HepG2 (cell line): Measurements from ENCODE around the gene PSEN2. TPM values are rescaled to one million over a fixed set of nuclear protein-coding genes. Genes with fewer than 3 reads are reported as not detected.
A peak's percentile ranks its signal among the peaks of the same experiment; 100 is the strongest.

Source experiments
- ATAD3A ChIP-seq: sonication (generic); formaldehyde crosslinking; IDR thresholded peaks from 2 replicates; pipeline ENCODE4 v1.4.0; 2020; ENCODE audit warnings: missing genetic modification reagents
- ATF7 ChIP-seq, 2 experiments: fragments of 450-650 bp in 1 of 2; sonication (generic) in 1 of 2; formaldehyde crosslinking in 1 of 2; IDR thresholded peaks; 2 replicates each; pipeline versions ENCODE4 v1.4.0 to v1.6.1; 2016 to 2020; ENCODE audit warnings: antibody characterized with exemption in 1 of 2, mild to moderate bottlenecking in 1 of 2, missing genetic modification reagents in 1 of 2
- GATAD2A ChIP-seq: IDR thresholded peaks from 2 replicates; pipeline ENCODE4 v1.6.1; 2016
- GTF2F1 ChIP-seq: fragments of 150-350 bp; IDR thresholded peaks from 2 replicates; pipeline ENCODE4 v1.6.1; 2014; ENCODE audit warnings: low read length
- HOXA9 ChIP-seq: sonication (generic); formaldehyde crosslinking; IDR thresholded peaks from 2 replicates; pipeline ENCODE4 v1.8.1; 2022; ENCODE audit warnings: missing genetic modification reagents, mild to moderate bottlenecking, moderate library complexity, borderline replicate concordance
- KAT2B ChIP-seq: fragments of 150-350 bp; IDR thresholded peaks from 2 replicates; pipeline ENCODE4 v1.6.1; 2014; ENCODE audit warnings: low read depth, low read length, borderline replicate concordance
- KLF16 ChIP-seq, 2 experiments: sonication (generic) in 1 of 2; formaldehyde crosslinking in 1 of 2; IDR thresholded peaks; 2 replicates each; pipeline versions ENCODE4 v1.6.1 to v1.8.0; 2016 to 2023; ENCODE audit warnings: missing genetic modification reagents in 2 of 2, missing compliant biosample characterization in 1 of 2
- MXD4 ChIP-seq: IDR thresholded peaks from 2 replicates; pipeline ENCODE4 v1.6.1; 2016; ENCODE audit warnings: mild to moderate bottlenecking, missing biosample characterization, missing genetic modification reagents
- NR1H2 ChIP-seq: sonication (generic); formaldehyde crosslinking; IDR thresholded peaks from 2 replicates; pipeline ENCODE4 v1.8.1; 2022; ENCODE audit warnings: low read depth, missing genetic modification reagents, borderline replicate concordance
- PHF20 ChIP-seq: sonication (generic); formaldehyde crosslinking; IDR thresholded peaks from 2 replicates; pipeline ENCODE4 v1.5.0; 2020; ENCODE audit warnings: mild to moderate bottlenecking, missing genetic modification reagents
- PHF5A ChIP-seq: IDR thresholded peaks from one replicate; pipeline ENCODE4 v1.6.1; 2018; ENCODE audit warnings: low read depth, missing genetic modification reagents; ENCODE audit not compliant: unreplicated experiment
- RCOR2 ChIP-seq: IDR thresholded peaks from 2 replicates; pipeline ENCODE4 v1.6.1; 2016; ENCODE audit warnings: missing biosample characterization, missing genetic modification reagents
- SCMH1 ChIP-seq: sonication (generic); formaldehyde crosslinking; IDR thresholded peaks from 2 replicates; pipeline ENCODE4 v1.9.0; 2021; ENCODE audit warnings: missing genetic modification reagents, mild to moderate bottlenecking, borderline replicate concordance
- SIX1 ChIP-seq: sonication (generic); formaldehyde crosslinking; IDR thresholded peaks from 2 replicates; pipeline ENCODE4 v1.4.0; 2020; ENCODE audit warnings: missing genetic modification reagents, borderline replicate concordance
- SNRNP70 ChIP-seq: fragments of 200-400 bp; formaldehyde crosslinking; IDR thresholded peaks from 2 replicates; pipeline ENCODE4 v1.6.1; 2017; ENCODE audit warnings: mild to moderate bottlenecking, low read depth, low read length, moderate library complexity
- ZNF44 ChIP-seq: sonication (generic); formaldehyde crosslinking; IDR thresholded peaks from 2 replicates; pipeline ENCODE4 v1.5.1; 2020; ENCODE audit warnings: mild to moderate bottlenecking, missing genetic modification reagents
- ZNF510 ChIP-seq: sonication (generic); formaldehyde crosslinking; IDR thresholded peaks from 2 replicates; pipeline ENCODE4 v1.4.0; 2020; ENCODE audit warnings: low read depth, mild to moderate bottlenecking, missing genetic modification reagents
- ZNF598 ChIP-seq: sonication (generic); formaldehyde crosslinking; IDR thresholded peaks from 2 replicates; pipeline ENCODE4 v1.5.1; 2020; ENCODE audit warnings: mild to moderate bottlenecking, missing genetic modification reagents, borderline replicate concordance
- ZNF761 ChIP-seq: sonication (generic); formaldehyde crosslinking; conservative IDR thresholded peaks from 2 replicates; pipeline ENCODE4 v1.4.0; 2020; ENCODE audit warnings: mild to moderate bottlenecking, missing genetic modification reagents
- polyA plus RNA-seq, 8 experiments: library from polyadenylated mRNA; depleted of rRNA in 3 of 8; stranded (reverse) in 7 of 8; unstranded in 1 of 8; fragments of >200 nt; fragmentation: Illumina TruSeq in 4 of 8; extraction: Trizol in 4 of 8; gene quantifications; 2 replicates each; pipeline versions ENCODE4 v1.2.1 to v1.2.3, GENCODE V29; 2011 to 2016; ENCODE audit warnings: low read depth in 4 of 8, missing spikeins in 1 of 8, mixed read lengths in 1 of 8; ENCODE audit not compliant: insufficient read depth in 1 of 8
- total RNA-seq, 5 experiments: library from RNA; depleted of rRNA; stranded (reverse); fragments of >200 nt; fragmentation: Illumina TruSeq; extraction: Trizol; gene quantifications; 2 replicates each; pipeline ENCODE4 v1.2.3, GENCODE V29; 2016; ENCODE audit warnings: low read depth in 1 of 5
- TF ChIP-seq, protein P1 (sequence below), 2 experiments: sonication (generic) in 1 of 2; formaldehyde crosslinking in 1 of 2; IDR thresholded peaks; 2 replicates each; pipeline versions ENCODE4 v1.4.0 to v1.6.1; 2016 to 2020; ENCODE audit warnings: borderline replicate concordance in 1 of 2, low read depth in 1 of 2, mild to moderate bottlenecking in 1 of 2, missing genetic modification reagents in 1 of 2
- TF ChIP-seq, protein P2 (sequence below): sonication (generic); formaldehyde crosslinking; IDR thresholded peaks from 2 replicates; pipeline ENCODE4 v1.5.0; 2020; ENCODE audit warnings: mild to moderate bottlenecking, missing genetic modification reagents
- TF ChIP-seq, protein P3 (sequence below): sonication (generic); formaldehyde crosslinking; IDR thresholded peaks from 2 replicates; pipeline ENCODE4 v1.8.1; 2023; ENCODE audit warnings: mild to moderate bottlenecking, moderate library complexity, missing genetic modification reagents

The PSEN2 gene
- total and polyA plus RNA-seq, 2 of the 13 experiments (the other 11 are each of a cell fraction or from before 2014, with no cell fraction given), result 5.9 to 13.1 TPM

DNA sequence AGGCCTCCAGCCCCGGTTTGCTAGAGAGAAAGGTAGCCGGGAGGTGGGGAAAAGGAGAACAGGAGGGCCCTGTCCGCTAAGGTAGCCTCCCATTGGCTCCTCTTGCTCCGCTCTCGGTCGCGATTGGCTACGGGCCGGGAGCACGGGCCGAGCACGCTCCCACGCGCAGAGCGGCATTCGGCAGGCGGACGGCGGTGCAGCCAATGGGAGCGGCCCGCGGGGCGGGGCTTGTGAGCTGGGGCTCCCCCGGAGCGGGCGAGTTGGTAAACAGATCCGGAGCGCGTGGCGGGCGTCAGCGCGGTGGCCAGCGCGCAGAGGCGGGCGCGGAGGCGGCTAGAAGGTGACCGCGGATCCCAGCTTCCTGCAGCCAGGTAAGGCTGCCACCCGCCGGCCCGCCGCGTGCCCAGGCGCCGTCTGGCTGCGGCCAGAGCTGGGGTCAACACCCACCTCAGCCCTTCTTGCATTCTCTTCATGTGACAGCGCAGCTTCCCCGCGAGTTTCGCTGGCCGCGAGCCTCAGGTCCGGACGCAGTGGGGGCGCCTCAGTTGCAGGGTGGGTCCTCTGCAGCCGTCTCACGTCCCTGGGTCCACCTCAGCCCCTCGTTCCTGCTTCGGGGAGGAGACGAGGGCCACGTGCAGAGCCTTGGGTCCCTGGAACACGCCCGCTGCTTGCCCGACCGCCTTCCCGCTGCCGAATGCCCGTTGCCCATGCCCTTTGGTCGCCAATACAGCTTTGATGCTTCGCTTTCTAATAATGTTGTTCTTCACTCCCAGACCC, 69.8 kb downstream of the PSEN2 start, which contains the start of gene COQ8A (continued):
- TF ChIP-seq, protein P1, sequence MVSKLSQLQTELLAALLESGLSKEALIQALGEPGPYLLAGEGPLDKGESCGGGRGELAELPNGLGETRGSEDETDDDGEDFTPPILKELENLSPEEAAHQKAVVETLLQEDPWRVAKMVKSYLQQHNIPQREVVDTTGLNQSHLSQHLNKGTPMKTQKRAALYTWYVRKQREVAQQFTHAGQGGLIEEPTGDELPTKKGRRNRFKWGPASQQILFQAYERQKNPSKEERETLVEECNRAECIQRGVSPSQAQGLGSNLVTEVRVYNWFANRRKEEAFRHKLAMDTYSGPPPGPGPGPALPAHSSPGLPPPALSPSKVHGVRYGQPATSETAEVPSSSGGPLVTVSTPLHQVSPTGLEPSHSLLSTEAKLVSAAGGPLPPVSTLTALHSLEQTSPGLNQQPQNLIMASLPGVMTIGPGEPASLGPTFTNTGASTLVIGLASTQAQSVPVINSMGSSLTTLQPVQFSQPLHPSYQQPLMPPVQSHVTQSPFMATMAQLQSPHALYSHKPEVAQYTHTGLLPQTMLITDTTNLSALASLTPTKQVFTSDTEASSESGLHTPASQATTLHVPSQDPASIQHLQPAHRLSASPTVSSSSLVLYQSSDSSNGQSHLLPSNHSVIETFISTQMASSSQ (IDR thresholded peaks at IDR 0.05; ENCODE audit: low read depth), result no peak
- TF ChIP-seq, protein P1 (CRISPR knock-in tag; IDR thresholded peaks at IDR 0.05; ENCODE audit: borderline replicate concordance), result no peak
- peak; percentile 83; the same call in 1 of the 2 replicates for TF ChIP-seq ZNF44
- peak; percentile 96 for TF ChIP-seq MXD4 (CRISPR knock-in tag)
- no peak; the same call in 1 of the 2 replicates for TF ChIP-seq ZNF510 (CRISPR knock-in tag)
- TF ChIP-seq GTF2F1, result no peak
- TF ChIP-seq ZNF598 (CRISPR knock-in tag), result no peak; the same call in 1 of the 2 replicates
- TF ChIP-seq ATF7 (IDR thresholded peaks at IDR 0.05), result no peak
- no peak for TF ChIP-seq ATF7 (CRISPR knock-in tag; IDR thresholded peaks at IDR 0.05)
- TF ChIP-seq NR1H2 (CRISPR knock-in tag), result no peak
- peak; percentile 68 for TF ChIP-seq HOXA9 (CRISPR knock-in tag)
- no peak for TF ChIP-seq GATAD2A (CRISPR knock-in tag)
- TF ChIP-seq, protein P2, sequence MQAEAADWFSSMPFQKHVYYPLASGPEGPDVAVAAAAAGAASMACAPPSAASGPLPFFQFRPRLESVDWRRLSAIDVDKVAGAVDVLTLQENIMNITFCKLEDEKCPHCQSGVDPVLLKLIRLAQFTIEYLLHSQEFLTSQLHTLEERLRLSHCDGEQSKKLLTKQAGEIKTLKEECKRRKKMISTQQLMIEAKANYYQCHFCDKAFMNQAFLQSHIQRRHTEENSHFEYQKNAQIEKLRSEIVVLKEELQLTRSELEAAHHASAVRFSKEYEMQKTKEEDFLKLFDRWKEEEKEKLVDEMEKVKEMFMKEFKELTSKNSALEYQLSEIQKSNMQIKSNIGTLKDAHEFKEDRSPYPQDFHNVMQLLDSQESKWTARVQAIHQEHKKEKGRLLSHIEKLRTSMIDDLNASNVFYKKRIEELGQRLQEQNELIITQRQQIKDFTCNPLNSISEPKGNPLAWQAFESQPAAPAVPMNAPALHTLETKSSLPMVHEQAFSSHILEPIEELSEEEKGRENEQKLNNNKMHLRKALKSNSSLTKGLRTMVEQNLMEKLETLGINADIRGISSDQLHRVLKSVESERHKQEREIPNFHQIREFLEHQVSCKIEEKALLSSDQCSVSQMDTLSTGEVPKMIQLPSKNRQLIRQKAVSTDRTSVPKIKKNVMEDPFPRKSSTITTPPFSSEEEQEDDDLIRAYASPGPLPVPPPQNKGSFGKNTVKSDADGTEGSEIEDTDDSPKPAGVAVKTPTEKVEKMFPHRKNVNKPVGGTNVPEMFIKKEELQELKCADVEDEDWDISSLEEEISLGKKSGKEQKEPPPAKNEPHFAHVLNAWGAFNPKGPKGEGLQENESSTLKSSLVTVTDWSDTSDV (CRISPR knock-in tag), result no peak
- no peak for TF ChIP-seq PHF5A (CRISPR knock-in tag)
- no peak for TF ChIP-seq SCMH1
- TF ChIP-seq, protein P3, sequence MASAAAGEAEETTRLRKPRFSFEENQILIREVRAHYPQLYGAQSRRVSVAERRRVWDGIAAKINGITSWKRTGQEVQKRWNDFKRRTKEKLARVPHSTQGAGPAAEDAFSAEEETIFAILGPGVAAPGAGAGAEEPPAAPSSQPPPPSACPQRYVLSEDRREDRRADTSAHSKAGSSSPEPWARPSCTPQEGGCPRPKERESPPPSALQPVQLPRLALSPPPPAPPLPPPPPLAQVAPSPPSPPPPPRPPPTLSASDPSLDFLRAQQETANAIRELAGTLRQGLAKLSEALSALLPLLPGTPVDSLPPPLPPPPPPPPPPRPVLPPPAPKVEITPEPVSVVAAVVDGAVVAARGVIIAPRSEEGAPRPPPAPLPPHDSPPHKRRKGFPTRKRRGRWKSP (CRISPR knock-in tag), result peak; percentile 85
- TF ChIP-seq KAT2B, result no peak
- peak; percentile 35 to 85; a peak in 1 of 4 replicates for TF ChIP-seq KLF16 (CRISPR knock-in tag; IDR thresholded peaks at IDR 0.05)
- TF ChIP-seq RCOR2 (CRISPR knock-in tag), result no peak
- no peak for TF ChIP-seq SNRNP70
- no peak for TF ChIP-seq ATAD3A (CRISPR knock-in tag)
- no peak; the same call in 1 of the 2 replicates for TF ChIP-seq PHF20 (CRISPR knock-in tag)
- TF ChIP-seq ZNF761, result no peak
- TF ChIP-seq SIX1, result no peak
